WTC11 (cell line): ENCODE measurements around the gene ELOB. TPM values are rescaled to one million over a fixed set of nuclear protein-coding genes. Genes with fewer than 3 reads are reported as not detected.

Source experiments
- ATAC-seq: fragments of 200-7000 bp; cut with Tn5 transposase; 2 replicates; pipeline ENCODE4 v1.10.0; 2021; ENCODE audit warnings: mild to moderate bottlenecking, moderate library complexity
- CTCF ChIA-PET: fragments of 300-600 bp; sonication (Branson Sonifier 250); formaldehyde crosslinking; loops from one replicate; lab custom pipeline; 2021; ENCODE audit warnings: antibody characterized with exemption; lab: Charles Lee
- POLR2A ChIA-PET: fragments of 350-600 bp; sonication (Branson Sonifier 250); formaldehyde crosslinking; loops from one replicate; lab custom pipeline; 2021; ENCODE audit warnings: antibody characterized with exemption; lab: Charles Lee
- DNase-seq: peaks from one replicate; pipeline ENCODE4 v3.0.0; 2021; ENCODE audit warnings: low spot score
- H3K27ac Mint-ChIP-seq: 2 replicates; pipeline ENCODE4 v1.8.0; 2021; ENCODE audit warnings: mixed read lengths
- H3K27me3 Mint-ChIP-seq: 2 replicates; pipeline ENCODE4 v1.8.0; 2021; ENCODE audit warnings: low read depth, mild to moderate bottlenecking, moderate library complexity, mixed read lengths
- H3K36me3 Mint-ChIP-seq: 2 replicates; pipeline ENCODE4 v1.8.0; 2021; ENCODE audit warnings: mixed read lengths
- H3K4me1 Mint-ChIP-seq: 2 replicates; pipeline ENCODE4 v1.8.0; 2022; ENCODE audit warnings: mixed read lengths
- H3K4me3 Mint-ChIP-seq: 2 replicates; pipeline ENCODE4 v1.8.0; 2021; ENCODE audit warnings: mild to moderate bottlenecking, moderate library complexity, mixed read lengths
- H3K9me3 Mint-ChIP-seq: 2 replicates; pipeline ENCODE4 v1.8.0; 2021; ENCODE audit warnings: mixed read lengths
- ATF1 ChIP-seq: sonication (generic); formaldehyde crosslinking; IDR thresholded peaks from 2 replicates; pipeline ENCODE4 v1.8.1; 2023; ENCODE audit warnings: mild to moderate bottlenecking, moderate library complexity, missing genetic modification reagents
- CBFB ChIP-seq: sonication (generic); formaldehyde crosslinking; IDR thresholded peaks from 2 replicates; pipeline ENCODE4 v1.8.1; 2022; ENCODE audit warnings: mild to moderate bottlenecking, low read depth, missing genetic modification reagents
- CDX4 ChIP-seq: fragments of 250-450 bp; sonication (Bioruptor Pico); IDR thresholded peaks from 2 replicates; pipeline ENCODE4 v1.9.0; 2021; ENCODE audit warnings: moderate library complexity, mild to moderate bottlenecking, inconsistent platforms, borderline replicate concordance
- CREM ChIP-seq: sonication (generic); formaldehyde crosslinking; IDR thresholded peaks from 2 replicates; pipeline ENCODE4 v1.8.1; 2022; ENCODE audit warnings: mild to moderate bottlenecking, missing genetic modification reagents, moderate library complexity
- E2F1 ChIP-seq: sonication (generic); formaldehyde crosslinking; IDR thresholded peaks from 2 replicates; pipeline ENCODE4 v1.8.0; 2022; ENCODE audit warnings: mild to moderate bottlenecking, missing genetic modification reagents
- E2F5 ChIP-seq: sonication (generic); formaldehyde crosslinking; IDR thresholded peaks from 2 replicates; pipeline ENCODE4 v1.8.1; 2022; ENCODE audit warnings: mild to moderate bottlenecking, moderate library complexity, missing genetic modification reagents
- FOXK1 ChIP-seq: sonication (generic); formaldehyde crosslinking; IDR thresholded peaks from 2 replicates; pipeline ENCODE4 v1.8.0; 2022; ENCODE audit warnings: mild to moderate bottlenecking, moderate library complexity, missing genetic modification reagents
- GABPB1 ChIP-seq: sonication (generic); formaldehyde crosslinking; IDR thresholded peaks from 2 replicates; pipeline ENCODE4 v1.8.1; 2023; ENCODE audit warnings: mild to moderate bottlenecking, missing genetic modification reagents
- GRHL2 ChIP-seq: fragments of 250-450 bp; sonication (Bioruptor Pico); IDR thresholded peaks from 2 replicates; pipeline ENCODE4 v1.8.0; 2022; ENCODE audit warnings: mild to moderate bottlenecking, moderate library complexity; ENCODE audit not compliant: insufficient replicate concordance, severe bottlenecking
- JAZF1 ChIP-seq: fragments of 250-450 bp; sonication (Bioruptor Pico); IDR thresholded peaks from 2 replicates; pipeline ENCODE4 v1.9.0; 2021; ENCODE audit warnings: moderate library complexity, mild to moderate bottlenecking, inconsistent platforms
- MXD4 ChIP-seq: fragments of 250-450 bp; sonication (Bioruptor Pico); IDR thresholded peaks from 2 replicates; pipeline ENCODE4 v1.8.0; 2021; ENCODE audit warnings: mild to moderate bottlenecking, moderate library complexity, borderline replicate concordance
- MYBL2 ChIP-seq: sonication (generic); formaldehyde crosslinking; IDR thresholded peaks from 2 replicates; pipeline ENCODE4 v1.8.1; 2023; ENCODE audit warnings: mild to moderate bottlenecking, moderate library complexity, missing genetic modification reagents
- OVOL2 ChIP-seq: fragments of 250-450 bp; sonication (Bioruptor Pico); IDR thresholded peaks from 2 replicates; pipeline ENCODE4 v1.9.0; 2021; ENCODE audit warnings: mild to moderate bottlenecking, borderline replicate concordance
- RORB ChIP-seq: fragments of 250-450 bp; sonication (Bioruptor Pico); IDR thresholded peaks from 2 replicates; pipeline ENCODE4 v1.9.0; 2021; ENCODE audit warnings: mild to moderate bottlenecking
- SOX15 ChIP-seq: fragments of 250-450 bp; sonication (Bioruptor Pico); IDR thresholded peaks from 2 replicates; pipeline ENCODE4 v1.9.0; 2021; ENCODE audit warnings: mild to moderate bottlenecking
- ZNF121 ChIP-seq: sonication (generic); formaldehyde crosslinking; IDR thresholded peaks from 2 replicates; pipeline ENCODE4 v1.8.0; 2023; ENCODE audit warnings: missing genetic modification reagents
- ZNF671 ChIP-seq: fragments of 250-450 bp; sonication (Bioruptor Pico); IDR thresholded peaks from 2 replicates; pipeline ENCODE4 v1.8.0; 2021; ENCODE audit warnings: mild to moderate bottlenecking
- total RNA-seq: library from RNA; stranded (reverse); gene quantifications from 3 replicates; pipeline ENCODE4 v1.2.3, GENCODE V29; 2021
- TF ChIP-seq, protein P1 (sequence below): sonication (generic); formaldehyde crosslinking; IDR thresholded peaks from 2 replicates; pipeline ENCODE4 v1.8.1; 2022; ENCODE audit warnings: low read depth, mild to moderate bottlenecking, moderate library complexity, missing genetic modification reagents, borderline replicate concordance
- TF ChIP-seq, protein P2 (sequence below): sonication (generic); formaldehyde crosslinking; conservative IDR thresholded peaks from 2 replicates; pipeline ENCODE4 v1.8.1; 2023; ENCODE audit warnings: mild to moderate bottlenecking, low read depth, missing genetic modification reagents, moderate library complexity
- TF ChIP-seq, protein P3 (sequence below): sonication (generic); formaldehyde crosslinking; IDR thresholded peaks from 2 replicates; pipeline ENCODE4 v1.8.0; 2022; ENCODE audit warnings: mild to moderate bottlenecking, missing genetic modification reagents

ELOB gene
- total RNA-seq, 1 experiment from 2014 or later = 252 TPM

DNA sequence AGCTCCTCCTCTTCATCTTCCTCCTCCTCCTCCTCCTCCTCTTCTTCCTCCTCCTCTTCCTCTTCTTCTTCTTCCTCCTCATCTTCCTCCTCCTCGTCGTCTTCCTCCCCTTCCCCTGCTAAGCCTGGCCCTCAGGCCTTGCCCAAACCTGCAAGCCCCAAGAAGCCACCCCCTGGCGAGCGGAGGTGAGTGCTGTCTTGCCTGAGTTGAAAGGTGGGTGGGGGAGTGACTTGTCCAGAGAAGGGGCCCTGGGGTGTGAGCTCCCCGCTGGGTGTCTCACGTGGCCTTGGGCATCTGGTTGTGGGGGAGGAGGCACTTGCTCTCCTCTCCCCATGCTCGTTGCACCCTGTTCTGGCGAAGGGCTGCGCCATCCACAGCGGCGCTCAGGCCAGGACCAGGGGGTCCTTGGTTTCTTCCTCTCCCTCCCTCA is 8.0 kb downstream of the ELOB start (continued):
- TF ChIP-seq CDX4 (CRISPR knock-in tag) (no peak), SOX15 (CRISPR knock-in tag) (no peak), ZNF121 (CRISPR knock-in tag) (no peak), E2F5 (no peak), RORB (CRISPR knock-in tag) (no peak), CREM (CRISPR knock-in tag) (no peak), FOXK1 (CRISPR knock-in tag) (no peak)
- TF ChIP-seq, all 79 proteins: peak for 0

DNA sequence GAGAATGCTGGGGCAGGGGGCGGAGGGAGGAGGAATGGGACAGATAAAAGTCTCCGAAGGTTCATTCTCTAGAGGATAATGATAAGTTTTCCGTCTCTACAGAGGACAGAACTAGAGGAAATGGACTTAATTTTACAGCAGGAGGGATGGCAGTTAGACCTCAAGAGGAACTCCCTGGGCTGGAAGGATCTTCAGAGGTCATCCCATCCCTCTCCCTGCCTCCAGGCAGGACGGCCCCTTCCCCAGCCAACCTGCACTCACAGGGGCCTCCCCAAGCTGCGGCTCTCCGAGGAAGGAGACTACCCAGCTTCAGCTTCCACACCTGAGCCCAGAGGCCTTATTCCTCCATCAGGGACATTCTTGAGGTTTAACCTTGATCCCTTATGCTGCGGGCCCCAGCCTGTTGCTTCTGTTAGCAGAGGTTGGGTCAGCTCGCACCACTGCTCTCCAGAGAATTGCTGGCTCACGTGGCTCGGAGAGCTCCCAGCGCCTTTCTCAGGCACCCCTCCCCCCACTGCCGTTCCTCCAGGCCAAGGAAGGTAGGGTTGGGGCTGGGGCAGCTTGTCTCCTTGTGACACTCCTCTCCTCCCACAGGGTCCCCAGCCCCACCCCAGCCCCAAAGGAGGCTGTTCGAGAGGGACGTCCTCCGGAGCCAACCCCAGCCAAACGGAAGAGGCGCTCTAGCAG is 8.5 kb downstream of the ELOB start:
- POLR2A ChIA-PET = no interaction called here
- Mint-ChIP-seq H3K9me3 (peaks cover 31% of the 10 kb centered on the region), H3K4me3 (no peak overlapping the region), H3K36me3 (peaks cover 90% of the 10 kb centered on the region), H3K27me3 (no peaks in the 10 kb centered on the region), H3K4me1 (peaks cover 4% of the 10 kb centered on the region), H3K27ac (no peak overlapping the region)
- ATAC-seq (no peak), DNase-seq (no peak)
- CTCF ChIA-PET = no interaction called here
- TF ChIP-seq CREM (CRISPR knock-in tag) = no peak
- no peak for TF ChIP-seq ATF1

- POLR2A ChIA-PET = no interaction called here
- CTCF ChIA-PET = no interaction called here
- peaks cover 92% of the 10 kb centered on the region for H3K36me3 Mint-ChIP-seq
- peaks cover 37% of the 10 kb centered on the region for H3K9me3 Mint-ChIP-seq
- no peak for TF ChIP-seq CREM (CRISPR knock-in tag)
- TF ChIP-seq JAZF1 = no peak
- no peak for TF ChIP-seq MYBL2
- no peak for TF ChIP-seq ZNF671 (CRISPR knock-in tag)
- TF ChIP-seq ZNF121 (CRISPR knock-in tag) = no peak
- H3K4me1 Mint-ChIP-seq = peaks cover 4% of the 10 kb centered on the region
- no peaks in the 10 kb centered on the region for H3K27me3 Mint-ChIP-seq
- ATAC-seq (no peak), DNase-seq (no peak)
- no peak overlapping the region for H3K4me3 Mint-ChIP-seq
- peak overlapping the region; percentile 53; the same call in 1 of the 2 replicates for H3K27ac Mint-ChIP-seq
These were observed 9.2 kb downstream of the ELOB start for GRCh38 chr16:2767891-2768290.

DNA sequence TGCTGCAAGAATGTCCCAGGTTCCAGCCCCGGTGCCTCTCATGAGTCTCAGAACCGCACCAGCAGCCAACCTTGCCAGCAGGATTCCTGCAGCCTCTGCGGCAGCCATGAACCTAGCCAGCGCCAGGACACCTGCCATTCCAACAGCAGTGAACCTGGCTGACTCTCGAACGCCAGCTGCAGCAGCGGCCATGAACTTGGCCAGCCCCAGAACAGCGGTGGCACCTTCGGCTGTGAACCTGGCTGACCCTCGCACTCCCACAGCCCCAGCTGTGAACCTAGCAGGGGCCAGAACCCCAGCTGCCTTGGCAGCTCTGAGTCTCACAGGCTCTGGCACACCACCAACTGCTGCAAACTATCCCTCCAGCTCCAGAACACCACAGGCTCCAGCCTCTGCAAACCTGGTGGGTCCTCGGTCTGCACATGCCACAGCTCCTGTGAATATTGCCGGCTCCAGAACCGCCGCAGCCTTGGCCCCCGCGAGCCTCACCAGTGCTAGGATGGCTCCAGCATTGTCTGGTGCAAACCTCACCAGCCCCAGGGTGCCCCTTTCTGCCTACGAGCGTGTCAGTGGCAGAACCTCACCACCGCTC is 9.8 kb downstream of the ELOB start:
- ATAC-seq (no peak), DNase-seq (no peak)
- H3K9me3 Mint-ChIP-seq = peaks cover 44% of the 10 kb centered on the region
- ChIA-PET CTCF (no interaction called here), POLR2A (no interaction called here)
- H3K4me1 Mint-ChIP-seq = peaks cover 4% of the 10 kb centered on the region
- peaks cover 98% of the 10 kb centered on the region for H3K36me3 Mint-ChIP-seq
- no peaks in the 10 kb centered on the region for H3K27me3 Mint-ChIP-seq
- no peak overlapping the region for H3K4me3 Mint-ChIP-seq
- H3K27ac Mint-ChIP-seq = no peak overlapping the region
- TF ChIP-seq, protein P1, sequence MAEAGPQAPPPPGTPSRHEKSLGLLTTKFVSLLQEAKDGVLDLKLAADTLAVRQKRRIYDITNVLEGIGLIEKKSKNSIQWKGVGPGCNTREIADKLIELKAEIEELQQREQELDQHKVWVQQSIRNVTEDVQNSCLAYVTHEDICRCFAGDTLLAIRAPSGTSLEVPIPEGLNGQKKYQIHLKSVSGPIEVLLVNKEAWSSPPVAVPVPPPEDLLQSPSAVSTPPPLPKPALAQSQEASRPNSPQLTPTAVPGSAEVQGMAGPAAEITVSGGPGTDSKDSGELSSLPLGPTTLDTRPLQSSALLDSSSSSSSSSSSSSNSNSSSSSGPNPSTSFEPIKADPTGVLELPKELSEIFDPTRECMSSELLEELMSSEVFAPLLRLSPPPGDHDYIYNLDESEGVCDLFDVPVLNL (CRISPR knock-in tag) = no peak
- TF ChIP-seq GRHL2 (CRISPR knock-in tag) = no peak
- TF ChIP-seq, protein P2, sequence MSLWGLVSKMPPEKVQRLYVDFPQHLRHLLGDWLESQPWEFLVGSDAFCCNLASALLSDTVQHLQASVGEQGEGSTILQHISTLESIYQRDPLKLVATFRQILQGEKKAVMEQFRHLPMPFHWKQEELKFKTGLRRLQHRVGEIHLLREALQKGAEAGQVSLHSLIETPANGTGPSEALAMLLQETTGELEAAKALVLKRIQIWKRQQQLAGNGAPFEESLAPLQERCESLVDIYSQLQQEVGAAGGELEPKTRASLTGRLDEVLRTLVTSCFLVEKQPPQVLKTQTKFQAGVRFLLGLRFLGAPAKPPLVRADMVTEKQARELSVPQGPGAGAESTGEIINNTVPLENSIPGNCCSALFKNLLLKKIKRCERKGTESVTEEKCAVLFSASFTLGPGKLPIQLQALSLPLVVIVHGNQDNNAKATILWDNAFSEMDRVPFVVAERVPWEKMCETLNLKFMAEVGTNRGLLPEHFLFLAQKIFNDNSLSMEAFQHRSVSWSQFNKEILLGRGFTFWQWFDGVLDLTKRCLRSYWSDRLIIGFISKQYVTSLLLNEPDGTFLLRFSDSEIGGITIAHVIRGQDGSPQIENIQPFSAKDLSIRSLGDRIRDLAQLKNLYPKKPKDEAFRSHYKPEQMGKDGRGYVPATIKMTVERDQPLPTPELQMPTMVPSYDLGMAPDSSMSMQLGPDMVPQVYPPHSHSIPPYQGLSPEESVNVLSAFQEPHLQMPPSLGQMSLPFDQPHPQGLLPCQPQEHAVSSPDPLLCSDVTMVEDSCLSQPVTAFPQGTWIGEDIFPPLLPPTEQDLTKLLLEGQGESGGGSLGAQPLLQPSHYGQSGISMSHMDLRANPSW (CRISPR knock-in tag) = no peak
- no peak for TF ChIP-seq MXD4 (CRISPR knock-in tag)
- TF ChIP-seq, protein P3, sequence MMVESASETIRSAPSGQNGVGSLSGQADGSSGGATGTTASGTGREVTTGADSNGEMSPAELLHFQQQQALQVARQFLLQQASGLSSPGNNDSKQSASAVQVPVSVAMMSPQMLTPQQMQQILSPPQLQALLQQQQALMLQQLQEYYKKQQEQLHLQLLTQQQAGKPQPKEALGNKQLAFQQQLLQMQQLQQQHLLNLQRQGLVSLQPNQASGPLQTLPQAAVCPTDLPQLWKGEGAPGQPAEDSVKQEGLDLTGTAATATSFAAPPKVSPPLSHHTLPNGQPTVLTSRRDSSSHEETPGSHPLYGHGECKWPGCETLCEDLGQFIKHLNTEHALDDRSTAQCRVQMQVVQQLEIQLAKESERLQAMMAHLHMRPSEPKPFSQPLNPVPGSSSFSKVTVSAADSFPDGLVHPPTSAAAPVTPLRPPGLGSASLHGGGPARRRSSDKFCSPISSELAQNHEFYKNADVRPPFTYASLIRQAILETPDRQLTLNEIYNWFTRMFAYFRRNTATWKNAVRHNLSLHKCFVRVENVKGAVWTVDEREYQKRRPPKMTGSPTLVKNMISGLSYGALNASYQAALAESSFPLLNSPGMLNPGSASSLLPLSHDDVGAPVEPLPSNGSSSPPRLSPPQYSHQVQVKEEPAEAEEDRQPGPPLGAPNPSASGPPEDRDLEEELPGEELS = no peak
- TF ChIP-seq E2F1 (CRISPR knock-in tag) = no peak
- no peak for TF ChIP-seq ZNF671 (CRISPR knock-in tag)
- TF ChIP-seq GABPB1 (CRISPR knock-in tag) = no peak
- TF ChIP-seq CDX4 (CRISPR knock-in tag) = no peak
- TF ChIP-seq OVOL2 (CRISPR knock-in tag) = no peak
- TF ChIP-seq CBFB = no peak
